Measurements from ENCODE around the gene GPR17. TPM values are rescaled to one million over a fixed set of nuclear protein-coding genes. Genes with fewer than 3 reads are reported as not detected.

GPR17 gene
- total RNA-seq, result not detected in 2 replicates

- H3K36me3 ChIP-seq (ENCODE audit: control insufficient read depth, insufficient read depth, low read length), result no peaks in the 10 kb centered on the region
- TF ChIP-seq CTCF (IDR thresholded peaks at IDR 0.05; ENCODE audit: insufficient read depth, low read length, severe bottlenecking), result no peak
- no peak within 1 kb of the TSS for H3K4me3 ChIP-seq (ENCODE audit: low read depth, low read length)
- DNase-seq (ENCODE audit: low read depth) (no peak), FAIRE-seq (no peak)
- peaks cover 1% of the 10 kb centered on the region for H3K27me3 ChIP-seq (ENCODE audit: control insufficient read depth, insufficient read depth, low read length)
Observed at GRCh38 chr2:127645395-127646291, at the start of gene GPR17. Gene GPR17, plus strand, starts transcription at chr2:127646153. Its CDS starts 4,583 bp downstream, at chr2:127650736.

GRCh38 chr2:127596311-127597045, 49.5 kb upstream of the GPR17 start:
- Histone ChIP-seq H3K36me3 (ENCODE audit: control insufficient read depth, insufficient read depth, low read length) (no peaks in the 10 kb centered on the region), H3K27me3 (ENCODE audit: control insufficient read depth, insufficient read depth, low read length) (no peaks in the 10 kb centered on the region), H3K4me3 (ENCODE audit: low read depth, low read length) (no peak overlapping the region)
- DNase-seq (ENCODE audit: low read depth) (no peak), FAIRE-seq (no peak)
- no peak for TF ChIP-seq CTCF (IDR thresholded peaks at IDR 0.05; ENCODE audit: insufficient read depth, low read length, severe bottlenecking)

- Histone ChIP-seq H3K4me3 (ENCODE audit: low read depth, low read length) (no peak overlapping the region), H3K27me3 (ENCODE audit: control insufficient read depth, insufficient read depth, low read length) (no peaks in the 10 kb centered on the region), H3K36me3 (ENCODE audit: control insufficient read depth, insufficient read depth, low read length) (no peaks in the 10 kb centered on the region)
- DNase-seq (ENCODE audit: low read depth), result no peak
- no peak for TF ChIP-seq CTCF (IDR thresholded peaks at IDR 0.05; ENCODE audit: insufficient read depth, low read length, severe bottlenecking)
- FAIRE-seq, result no peak
Observed at GRCh38 chr2:127597046-127597983, 48.6 kb upstream of the GPR17 start.

GRCh38 chr2:127597984-127598380, 48.0 kb upstream of the GPR17 start:
- H3K36me3 ChIP-seq (ENCODE audit: control insufficient read depth, insufficient read depth, low read length), result no peaks in the 10 kb centered on the region
- H3K4me3 ChIP-seq (ENCODE audit: low read depth, low read length), result no peak overlapping the region
- no peak for TF ChIP-seq CTCF (IDR thresholded peaks at IDR 0.05; ENCODE audit: insufficient read depth, low read length, severe bottlenecking)
- H3K27me3 ChIP-seq (ENCODE audit: control insufficient read depth, insufficient read depth, low read length), result no peaks in the 10 kb centered on the region
- no peak for FAIRE-seq
- DNase-seq (ENCODE audit: low read depth), result peak; percentile 19

GRCh38 chr2:127598711-127599110, 47.2 kb upstream of the GPR17 start:
- FAIRE-seq, result no peak
- DNase-seq (ENCODE audit: low read depth), result no peak
- TF ChIP-seq CTCF (IDR thresholded peaks at IDR 0.05; ENCODE audit: insufficient read depth, low read length, severe bottlenecking), result no peak

More at GRCh38 chr2:127598711-127599110, 47.2 kb upstream of the GPR17 start:
- H3K36me3 ChIP-seq (ENCODE audit: control insufficient read depth, insufficient read depth, low read length), result no peaks in the 10 kb centered on the region
- H3K27me3 ChIP-seq (ENCODE audit: control insufficient read depth, insufficient read depth, low read length), result no peaks in the 10 kb centered on the region
- H3K4me3 ChIP-seq (ENCODE audit: low read depth, low read length), result no peak overlapping the region

Data from bronchial epithelial cell (primary cell).